GM12892 (cell line): ENCODE data around the gene FOXL2NB.

Source experiments
- DNase-seq: peaks from one replicate; pipeline ENCODE4 v3.0.0; 2011; ENCODE audit not compliant: insufficient read length
- FAIRE-seq: peaks from 2 replicates; lab custom pipeline; 2011; peaks lifted over from hg19 to GRCh38; lab: Jason Lieb, UNC
- POLR2A ChIP-seq: IDR thresholded peaks from 2 replicates; pipeline ENCODE4 v1.6.1; 2011; ENCODE audit warnings: low read depth, low read length, control low read depth
- POLR2AphosphoS5 ChIP-seq: IDR thresholded peaks from 2 replicates; pipeline ENCODE4 v1.6.1; 2011; ENCODE audit warnings: low read depth, low read length, control low read depth
- TAF1 ChIP-seq: IDR thresholded peaks from 2 replicates; pipeline ENCODE4 v1.6.1; 2011; ENCODE audit warnings: low read depth, mild to moderate bottlenecking, control low read depth, low read length, borderline replicate concordance

Gene FOXL2NB

DNA sequence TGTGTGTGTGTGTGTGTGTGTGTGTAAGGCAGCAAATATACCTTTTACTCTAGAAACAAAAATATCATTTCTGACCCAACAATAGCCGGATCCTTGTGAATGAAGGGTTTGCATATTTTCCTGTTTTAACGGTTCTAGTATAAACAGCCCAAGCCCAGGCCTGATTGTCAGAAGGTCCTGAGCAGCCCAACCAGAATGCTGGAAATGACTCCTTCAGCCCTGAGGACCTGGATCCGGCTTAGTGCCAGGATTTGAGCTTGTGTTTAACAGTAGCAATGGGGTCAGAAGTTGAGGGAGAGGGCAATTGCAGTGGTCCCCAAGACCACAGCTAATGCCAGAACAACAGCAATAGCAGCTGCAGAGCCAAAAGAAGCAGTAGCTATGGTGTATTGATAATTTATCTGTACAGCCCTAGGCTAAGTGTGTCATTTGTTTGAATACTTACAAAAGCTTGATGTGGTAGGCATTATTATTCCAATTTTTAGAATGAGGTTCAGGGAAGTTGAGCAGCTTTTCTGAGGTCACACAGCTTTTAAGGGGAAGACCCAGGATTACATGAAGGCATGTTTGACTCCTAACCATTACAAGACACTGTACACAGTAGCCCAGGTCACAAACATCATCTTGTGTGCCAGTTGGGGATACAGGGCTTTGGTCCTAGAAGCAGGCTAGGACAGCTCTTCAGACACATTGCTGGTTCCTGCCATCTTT is 12.9 kb upstream of the FOXL2NB start:
- TF ChIP-seq POLR2A = no peak
- TF ChIP-seq POLR2AphosphoS5 = no peak
- no peak for TF ChIP-seq TAF1
- FAIRE-seq = no peak
- DNase-seq = no peak

DNA sequence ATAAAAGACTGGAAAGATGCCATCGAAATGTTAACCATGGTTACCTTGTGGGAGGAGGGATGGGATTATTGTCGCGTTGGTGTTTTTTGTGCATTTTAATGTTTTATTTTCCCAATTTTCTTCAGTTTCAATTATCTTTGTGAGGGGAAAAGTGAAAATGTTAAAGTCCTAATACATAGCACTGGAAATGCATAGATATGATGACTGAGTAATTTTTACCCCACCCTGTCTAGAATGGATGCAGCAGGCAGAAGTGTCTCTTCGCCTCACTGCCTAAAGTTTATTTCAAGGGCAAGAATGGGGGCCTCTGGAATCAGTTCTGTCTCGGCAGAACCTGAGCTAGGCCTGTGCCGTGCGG is 11.5 kb upstream of the FOXL2NB start:
- no peak for DNase-seq
- FAIRE-seq = no peak
- TF ChIP-seq TAF1 (no peak), POLR2AphosphoS5 (no peak), POLR2A (no peak)

DNA sequence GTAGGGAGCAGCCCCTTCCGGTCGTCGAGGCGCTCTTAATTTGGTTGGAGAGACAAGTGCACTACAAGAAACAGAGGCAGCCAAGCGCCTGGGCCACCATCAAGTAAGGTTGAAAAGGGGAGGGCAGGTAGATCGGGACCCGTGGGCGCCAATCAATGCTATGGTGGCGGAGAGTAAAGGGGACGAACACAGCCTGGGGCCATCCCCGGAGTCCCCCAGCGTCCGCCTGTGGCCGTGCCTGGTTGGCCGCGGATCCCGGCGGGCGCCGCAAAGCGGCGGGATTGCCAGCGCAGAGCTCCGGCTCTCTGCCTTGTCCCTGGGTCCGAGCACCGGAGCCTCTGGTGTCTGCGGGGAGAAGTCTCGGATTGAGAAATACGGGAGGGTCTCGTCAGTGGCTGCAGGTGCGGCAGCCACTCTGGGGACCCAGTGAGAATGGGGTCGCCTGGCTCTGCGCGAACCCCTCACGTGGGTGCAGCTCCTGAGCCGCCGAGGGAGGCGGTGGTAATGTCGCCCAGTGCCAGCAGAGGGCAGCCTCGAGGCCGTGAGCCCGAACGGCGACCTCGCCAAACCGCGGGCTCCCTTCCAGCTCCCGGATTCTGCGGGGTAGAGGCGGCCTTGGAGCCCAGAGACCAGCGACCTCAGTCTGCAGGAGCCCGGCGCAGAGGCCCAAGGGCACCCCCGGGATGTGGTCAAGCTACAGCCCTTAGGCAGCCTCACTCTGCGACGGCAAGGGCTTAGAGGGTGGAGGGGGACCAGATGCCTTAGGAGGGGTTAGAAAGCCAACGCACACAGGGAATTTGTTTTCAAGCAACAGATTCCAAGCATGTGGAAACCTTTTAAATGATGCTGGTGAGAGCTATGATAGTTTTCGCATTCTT is 10.9 kb upstream of the FOXL2NB start:
- TF ChIP-seq TAF1 (no peak), POLR2A (no peak), POLR2AphosphoS5 (no peak)
- FAIRE-seq (peak; percentile 30), DNase-seq (peak; percentile 88)

DNA sequence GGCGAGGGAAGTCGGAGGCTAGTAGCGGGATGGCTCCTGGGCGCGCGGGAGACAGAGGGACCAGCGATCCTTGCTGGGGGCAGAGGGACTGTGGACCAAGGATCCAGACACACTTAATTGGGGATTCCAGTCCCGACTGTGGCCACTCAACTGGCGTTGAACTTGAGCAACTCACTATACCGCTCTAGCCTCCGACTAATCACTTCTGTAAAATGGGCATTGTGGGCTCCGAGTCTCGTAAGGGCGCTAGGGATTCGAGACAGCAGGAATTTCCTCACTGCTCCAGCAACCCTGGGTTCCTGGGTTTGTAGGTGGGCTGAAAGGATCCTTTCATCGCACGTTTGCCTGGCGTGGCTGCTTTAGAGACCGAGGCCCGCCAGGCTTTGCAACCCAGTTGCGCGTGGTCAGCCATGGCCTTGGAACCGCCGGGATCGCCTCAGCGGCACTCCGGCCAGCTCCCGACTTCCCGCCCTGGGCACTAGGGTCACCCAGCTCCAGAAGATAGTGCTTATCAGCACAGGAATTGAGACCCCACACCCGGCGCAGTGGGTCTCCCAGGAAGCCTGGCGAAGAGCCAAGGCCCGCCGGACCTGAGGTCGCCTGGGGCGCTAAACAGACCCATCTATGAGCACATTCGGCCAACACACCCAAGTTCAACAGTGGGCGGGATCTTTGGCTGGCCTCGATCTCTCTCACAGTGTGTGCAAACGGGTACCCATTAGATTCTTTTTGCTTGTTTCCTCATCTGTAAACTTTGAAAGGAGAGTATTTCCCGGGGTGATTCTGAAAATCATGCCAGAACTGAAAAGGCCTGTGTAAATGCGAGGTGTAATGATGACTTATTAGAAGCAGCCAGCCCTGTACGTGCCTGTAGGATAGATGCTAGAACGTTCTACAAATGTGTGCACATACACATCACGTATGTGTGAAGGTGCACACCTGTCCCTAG is 10.0 kb upstream of the FOXL2NB start:
- DNase-seq (no peak), FAIRE-seq (no peak)
- TF ChIP-seq POLR2A = no peak
- no peak for TF ChIP-seq POLR2AphosphoS5
- TF ChIP-seq TAF1 = no peak

DNA sequence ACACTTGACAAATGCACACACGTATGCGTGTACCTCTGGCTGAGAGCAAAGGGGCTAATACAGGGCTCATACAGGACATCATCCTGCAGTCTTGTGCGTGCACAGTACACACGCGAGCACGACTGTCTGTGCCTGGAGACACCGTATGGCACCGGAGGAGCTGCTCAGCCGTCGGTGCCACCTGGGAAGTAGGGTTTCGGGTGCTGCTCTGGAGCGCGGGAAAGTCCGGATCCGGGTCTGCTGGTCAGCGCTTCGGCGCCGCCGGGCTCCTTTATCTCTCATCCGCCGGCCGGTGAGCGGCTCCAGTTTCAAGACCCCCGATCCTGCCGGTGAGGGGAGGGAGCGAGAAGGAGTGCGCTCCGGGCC is 9.3 kb upstream of the FOXL2NB start:
- no peak for FAIRE-seq
- TF ChIP-seq TAF1 = no peak
- TF ChIP-seq POLR2A = no peak
- no peak for TF ChIP-seq POLR2AphosphoS5
- no peak for DNase-seq

DNA sequence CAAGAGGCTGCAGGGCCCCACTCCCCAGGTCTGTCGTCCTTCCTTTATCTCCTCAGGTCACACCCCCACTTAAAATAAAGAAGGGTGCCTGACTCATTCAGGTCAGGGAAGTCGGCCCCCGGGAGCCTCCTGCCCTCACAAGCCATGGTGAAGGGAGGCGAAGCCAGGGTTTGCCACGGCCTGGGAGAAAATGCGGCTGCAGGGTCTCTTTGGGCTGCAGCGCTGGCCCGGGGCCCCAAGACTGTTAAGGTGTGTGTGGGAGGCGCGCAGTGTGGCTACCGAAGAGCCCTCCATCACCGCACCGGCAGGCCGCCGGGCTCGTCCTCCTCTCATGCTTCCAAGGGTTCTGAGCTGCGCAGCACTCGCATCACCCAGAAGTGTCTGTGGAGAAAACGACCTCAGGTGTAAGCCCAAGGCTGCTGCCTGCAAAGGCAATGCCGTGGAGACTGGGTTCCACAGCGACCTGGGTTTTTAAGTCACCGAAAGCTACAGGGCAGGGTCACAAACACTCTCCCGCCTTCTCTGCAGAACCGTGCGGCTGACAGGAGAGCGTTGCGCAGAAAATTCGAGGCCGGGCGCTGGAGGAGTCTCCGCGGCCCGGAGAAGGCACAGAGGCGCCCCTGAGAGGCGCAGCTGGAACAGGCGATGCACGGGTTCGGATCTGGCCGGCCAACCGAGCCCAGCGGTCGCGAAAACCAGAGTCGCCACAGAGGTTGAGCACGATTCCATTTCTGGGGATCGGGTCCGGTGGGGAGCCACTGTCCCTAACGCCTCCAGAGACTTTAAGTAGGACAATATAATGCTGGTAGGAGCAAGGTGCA is 8.8 kb upstream of the FOXL2NB start:
- TF ChIP-seq POLR2AphosphoS5 (no peak), TAF1 (no peak), POLR2A (no peak)
- no peak for FAIRE-seq
- no peak for DNase-seq

DNA sequence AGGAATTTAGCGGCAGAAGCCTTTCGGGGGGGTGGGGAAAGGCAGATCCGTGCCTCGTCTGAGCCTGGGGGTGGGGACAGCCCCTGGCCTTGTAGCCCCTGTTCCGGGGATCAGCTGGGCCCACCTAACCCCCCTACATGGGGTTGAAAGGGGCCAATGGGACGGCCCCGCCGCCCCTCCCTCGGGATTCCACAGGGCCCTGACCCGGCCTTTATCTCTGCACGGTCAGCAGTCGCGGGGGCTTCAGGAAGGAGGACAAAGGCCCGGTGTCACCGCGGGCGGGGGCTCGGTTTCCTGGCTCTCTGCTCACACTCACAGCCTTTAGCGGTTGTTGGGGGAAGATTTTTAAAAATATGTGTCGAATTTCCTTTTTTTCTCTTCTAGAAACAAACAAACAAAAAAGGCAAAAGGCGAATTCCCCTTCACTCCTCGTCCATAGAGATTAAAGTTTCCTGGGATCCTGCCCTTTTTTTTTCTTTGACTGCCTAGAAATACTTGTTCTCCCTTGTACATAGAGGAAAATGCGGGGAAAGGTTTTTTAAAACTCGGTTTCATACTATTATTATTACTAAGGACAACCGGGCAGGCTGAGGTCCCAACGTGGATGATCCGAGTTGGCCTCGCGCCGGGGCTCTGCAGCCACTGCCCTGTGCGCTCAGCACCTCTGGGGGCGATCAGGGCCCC is 8.0 kb upstream of the FOXL2NB start:
- TF ChIP-seq POLR2A = no peak
- TF ChIP-seq POLR2AphosphoS5 = no peak
- TF ChIP-seq TAF1 = no peak
- no peak for FAIRE-seq
- no peak for DNase-seq

DNA sequence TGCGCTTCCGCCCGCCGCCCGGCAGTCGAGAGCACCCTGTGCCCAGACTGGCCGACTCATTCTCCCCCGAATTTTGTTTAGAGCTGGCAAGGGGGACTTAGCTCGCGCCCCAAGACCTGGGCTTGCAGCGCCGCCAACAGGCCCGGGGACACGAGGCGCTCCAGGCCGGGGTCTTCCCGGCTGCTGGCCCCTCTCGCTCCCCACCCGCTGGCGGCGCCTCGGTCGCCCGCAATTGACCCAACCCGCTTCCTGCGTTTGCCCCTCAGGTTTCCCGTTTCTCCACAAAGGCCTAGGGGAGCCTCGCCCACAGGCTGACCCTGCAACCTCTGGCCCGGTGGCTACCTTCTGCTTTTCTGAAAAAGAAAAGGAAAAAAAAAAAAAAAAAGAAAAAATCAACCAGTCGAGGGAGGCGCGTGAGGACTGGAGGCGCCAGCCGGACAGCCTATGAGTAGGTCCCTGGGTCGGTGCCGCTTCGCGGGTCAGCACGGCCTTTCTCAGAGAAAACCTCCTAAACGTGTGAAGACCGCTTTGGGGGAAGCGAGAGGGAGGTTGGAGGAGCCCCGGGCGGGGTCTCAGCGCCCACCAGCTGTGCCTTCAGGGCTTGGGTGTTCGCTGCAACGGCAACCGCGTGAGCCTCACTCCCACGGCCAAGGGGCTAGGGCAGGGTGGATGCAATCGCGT is 7.3 kb upstream of the FOXL2NB start:
- TF ChIP-seq POLR2A = no peak
- TF ChIP-seq POLR2AphosphoS5 = no peak
- no peak for TF ChIP-seq TAF1
- no peak for DNase-seq
- FAIRE-seq = no peak

DNA sequence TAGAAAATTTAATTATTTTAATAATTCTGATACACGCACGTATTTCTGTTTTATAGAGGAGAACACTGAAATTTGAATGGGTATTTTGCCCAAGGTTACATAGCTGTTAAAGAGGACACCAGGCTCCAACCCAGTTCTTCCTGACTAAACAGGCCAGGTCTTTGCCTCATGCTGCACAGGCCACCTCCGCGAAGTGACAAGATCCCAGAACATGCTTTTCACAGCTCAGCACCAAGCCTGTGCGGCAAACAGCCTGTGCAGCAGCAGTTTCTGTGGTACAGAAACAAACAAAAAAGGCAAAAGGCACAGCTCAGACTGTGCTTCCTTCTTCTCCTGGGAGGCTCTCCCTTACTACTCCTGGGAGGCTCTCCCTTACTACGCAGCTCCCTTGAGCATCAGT is 6.6 kb upstream of the FOXL2NB start:
- DNase-seq (no peak), FAIRE-seq (no peak)
- TF ChIP-seq POLR2AphosphoS5 (no peak), POLR2A (no peak), TAF1 (no peak)
